OCI-LY1 (cell line): ENCODE results near the gene ITGA7.

Experiments used
- EZH2 ChIP-seq: fragments of 200-600 bp; sonication (generic), shearing (Covaris generic); IDR thresholded peaks from 2 replicates; pipeline ENCODE4 v1.8.0; 2017; ENCODE audit warnings: borderline replicate concordance, mixed run types, mild to moderate bottlenecking, antibody characterized with exemption, low read length, moderate library complexity, mixed read lengths
- TF ChIP-seq, protein P1 (sequence below): fragments of 200-600 bp; sonication (generic), shearing (Covaris generic); IDR thresholded peaks from 2 replicates; pipeline ENCODE4 v1.5.1; 2017; ENCODE audit warnings: mild to moderate bottlenecking, antibody characterized with exemption, low read length, moderate library complexity, mixed read lengths

DNA sequence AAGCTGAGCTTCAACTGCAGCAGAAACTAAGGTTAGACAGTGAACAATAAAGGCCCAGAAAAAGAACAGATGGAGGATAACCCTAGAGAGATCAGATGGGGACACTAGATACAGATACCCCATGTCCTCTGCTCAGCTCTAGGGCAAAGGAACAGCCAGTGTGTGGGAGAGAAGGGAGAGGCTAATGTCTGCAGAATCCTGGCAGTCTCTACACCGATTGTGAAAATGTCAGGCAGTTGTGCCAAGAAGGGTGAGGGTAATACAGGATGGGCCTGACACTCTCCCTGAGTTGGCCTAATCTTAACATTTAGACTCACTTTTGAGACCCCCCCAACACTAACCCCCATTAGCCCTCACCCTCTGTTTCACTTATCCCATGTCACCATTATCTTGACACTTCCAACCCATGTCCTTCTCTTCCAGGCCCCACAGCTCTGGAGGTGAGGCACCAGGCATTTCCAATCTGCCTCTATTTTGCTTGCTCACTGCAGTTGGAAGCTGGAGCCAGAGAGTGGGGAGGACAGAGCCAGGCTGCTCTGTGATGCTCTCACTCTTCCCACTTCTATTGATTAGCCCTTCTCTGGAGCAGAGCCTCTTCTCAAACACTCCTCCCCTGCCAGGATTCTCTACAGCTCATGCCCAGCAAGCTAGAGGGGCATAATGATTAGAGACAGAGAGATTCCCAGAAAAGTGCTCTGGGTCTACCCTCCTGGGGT, 5.2 kb upstream of the ITGA7 start:
- TF ChIP-seq, protein P1, sequence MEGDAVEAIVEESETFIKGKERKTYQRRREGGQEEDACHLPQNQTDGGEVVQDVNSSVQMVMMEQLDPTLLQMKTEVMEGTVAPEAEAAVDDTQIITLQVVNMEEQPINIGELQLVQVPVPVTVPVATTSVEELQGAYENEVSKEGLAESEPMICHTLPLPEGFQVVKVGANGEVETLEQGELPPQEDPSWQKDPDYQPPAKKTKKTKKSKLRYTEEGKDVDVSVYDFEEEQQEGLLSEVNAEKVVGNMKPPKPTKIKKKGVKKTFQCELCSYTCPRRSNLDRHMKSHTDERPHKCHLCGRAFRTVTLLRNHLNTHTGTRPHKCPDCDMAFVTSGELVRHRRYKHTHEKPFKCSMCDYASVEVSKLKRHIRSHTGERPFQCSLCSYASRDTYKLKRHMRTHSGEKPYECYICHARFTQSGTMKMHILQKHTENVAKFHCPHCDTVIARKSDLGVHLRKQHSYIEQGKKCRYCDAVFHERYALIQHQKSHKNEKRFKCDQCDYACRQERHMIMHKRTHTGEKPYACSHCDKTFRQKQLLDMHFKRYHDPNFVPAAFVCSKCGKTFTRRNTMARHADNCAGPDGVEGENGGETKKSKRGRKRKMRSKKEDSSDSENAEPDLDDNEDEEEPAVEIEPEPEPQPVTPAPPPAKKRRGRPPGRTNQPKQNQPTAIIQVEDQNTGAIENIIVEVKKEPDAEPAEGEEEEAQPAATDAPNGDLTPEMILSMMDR = no peak
- no peak for TF ChIP-seq EZH2
